Stomach (tissue), 4 donors: ENCODE data around the gene ACSL4.

ENCODE experiments used
- CTCF ChIP-seq, 7 experiments: fragments of 450-650 bp in 4 of 7; fragments of 200-600 bp in 3 of 7; sonication (generic) in 3 of 7; IDR thresholded peaks; one replicate each; pipeline ENCODE4 v1.5.1; 2016 to 2019; ENCODE audit warnings: antibody characterized with exemption in 7 of 7, control low read depth in 2 of 7, mild to moderate bottlenecking in 1 of 7
- POLR2A ChIP-seq, 4 donors: fragments of 450-650 bp; IDR thresholded peaks; one replicate each; pipeline ENCODE4 v1.6.1; 2016; ENCODE audit warnings: antibody characterized with exemption in 4 of 4, control low read depth in 2 of 4, mild to moderate bottlenecking in 1 of 4, moderate library complexity in 1 of 4
- POLR2AphosphoS5 ChIP-seq, 3 donors: sonication (generic); formaldehyde crosslinking; IDR thresholded peaks; one replicate each; pipeline ENCODE4 v1.6.1; 2016; ENCODE audit warnings: antibody characterized with exemption in 3 of 3

GRCh38 chrX:109681475-109682081 is 51.5 kb downstream of the ACSL4 start:
- TF ChIP-seq POLR2A (IDR thresholded peaks at IDR 0.05) = no peak
- TF ChIP-seq CTCF (IDR thresholded peaks at IDR 0.05) = no peak
- no peak for TF ChIP-seq POLR2AphosphoS5 (IDR thresholded peaks at IDR 0.05)
